ENCODE measurements around the gene PSMB5. TPM values are rescaled to one million over a fixed set of nuclear protein-coding genes. Genes with fewer than 3 reads are reported as not detected.

PSMB5 gene
- polyA plus RNA-seq, 2 donors = 35.1 to 136 TPM

DNA sequence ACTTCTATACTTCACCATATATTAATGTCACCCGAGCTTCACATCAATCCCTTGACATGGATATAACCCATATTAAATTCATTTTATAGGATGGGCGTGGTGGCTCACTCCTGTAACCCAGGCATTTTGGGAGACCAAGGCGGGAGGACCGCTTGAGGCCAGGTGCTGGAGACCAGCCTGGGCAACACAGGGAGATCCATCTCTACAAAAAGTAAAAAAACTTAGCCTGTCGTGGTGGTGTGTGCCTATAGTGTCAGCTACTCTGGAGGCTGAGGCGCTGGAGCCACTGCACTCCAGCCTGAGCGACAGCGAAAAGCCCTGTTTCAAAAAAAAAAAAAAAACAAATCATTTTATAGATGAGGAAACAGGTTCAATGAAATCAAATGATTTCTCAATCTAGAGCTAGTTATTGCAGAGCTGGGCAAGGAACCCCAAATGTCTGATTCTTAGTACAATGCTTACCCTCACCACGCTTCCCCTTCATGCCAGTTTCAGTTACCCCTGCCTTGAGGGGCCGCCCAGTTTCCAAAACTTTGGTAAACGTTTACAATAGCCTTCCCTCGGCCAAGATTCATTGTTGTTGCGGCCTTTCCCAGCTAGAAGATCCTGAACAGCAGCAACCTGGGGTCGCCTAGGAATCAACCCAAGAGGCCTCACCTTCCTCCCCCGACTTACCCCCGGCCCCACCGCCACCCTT is 751 bp downstream of the PSMB5 start:
- Histone ChIP-seq H3K27ac (ENCODE audit: low read depth in 2 of 2, low read length in 1 of 2) (peak overlapping the region; percentile 92 to 93), H3K4me3 (ENCODE audit: low read depth in 1 of 2, low read length in 2 of 2) (peak overlapping the region; percentile 91 to 92), H3K36me3 (ENCODE audit: control insufficient read depth in 2 of 2, insufficient read depth in 2 of 2, low read length in 1 of 2) (peaks cover 0 to 13% of the 10 kb centered on the region in 2 donors), H3K4me1 (ENCODE audit: control insufficient read depth in 2 of 2, insufficient read depth in 2 of 2, low read length in 1 of 2) (peaks cover 0 to 8% of the 10 kb centered on the region in 2 donors), H3K9me3 (ENCODE audit: control insufficient read depth in 2 of 2, insufficient read depth in 1 of 2, low read depth in 1 of 2, low read length in 1 of 2) (no peaks in the 10 kb centered on the region), H3K27me3 (ENCODE audit: control insufficient read depth in 1 of 2, insufficient read depth in 2 of 2, low read length in 2 of 2) (no peaks in the 10 kb centered on the region)
- WGBS, 2 donors = 38% methylated on average over 17 of the region's 17 CpGs

DNA sequence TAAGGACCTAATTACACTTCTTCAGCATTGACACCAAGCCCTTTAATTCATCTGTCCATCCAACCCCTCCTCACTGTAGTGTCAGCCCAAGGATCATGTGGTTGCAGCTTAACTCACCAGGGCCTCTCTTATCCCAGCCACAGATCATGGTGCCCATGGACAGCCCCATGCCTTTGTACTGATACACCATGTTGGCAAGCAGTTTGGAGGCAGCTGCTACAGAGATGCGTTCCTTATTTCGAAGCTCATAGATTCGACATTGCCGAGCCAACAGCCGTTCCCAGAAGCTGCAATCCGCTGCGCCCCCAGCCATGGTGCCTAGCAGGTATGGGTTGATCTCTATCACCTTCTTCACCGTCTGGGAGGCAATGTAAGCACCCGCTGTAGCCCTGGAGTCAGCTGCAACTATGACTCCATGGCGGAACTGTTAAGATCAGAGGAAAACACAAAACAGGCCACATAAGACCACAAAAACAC is 1.4 kb downstream of the PSMB5 start:
- Histone ChIP-seq H3K27me3 (ENCODE audit: control insufficient read depth in 1 of 2, insufficient read depth in 2 of 2, low read length in 2 of 2) (no peaks in the 10 kb centered on the region), H3K36me3 (ENCODE audit: control insufficient read depth in 2 of 2, insufficient read depth in 2 of 2, low read length in 1 of 2) (peaks cover 0 to 14% of the 10 kb centered on the region in 2 donors), H3K4me1 (ENCODE audit: control insufficient read depth in 2 of 2, insufficient read depth in 2 of 2, low read length in 1 of 2) (peaks cover 0 to 8% of the 10 kb centered on the region in 2 donors), H3K9me3 (ENCODE audit: control insufficient read depth in 2 of 2, insufficient read depth in 1 of 2, low read depth in 1 of 2, low read length in 1 of 2) (no peaks in the 10 kb centered on the region), H3K27ac (ENCODE audit: low read depth in 2 of 2, low read length in 1 of 2) (no peak overlapping the region), H3K4me3 (ENCODE audit: low read depth in 1 of 2, low read length in 2 of 2) (no peak overlapping the region)
- 92 to 95% methylated on average over 10 of the region's 10 CpGs for WGBS, 2 donors

DNA sequence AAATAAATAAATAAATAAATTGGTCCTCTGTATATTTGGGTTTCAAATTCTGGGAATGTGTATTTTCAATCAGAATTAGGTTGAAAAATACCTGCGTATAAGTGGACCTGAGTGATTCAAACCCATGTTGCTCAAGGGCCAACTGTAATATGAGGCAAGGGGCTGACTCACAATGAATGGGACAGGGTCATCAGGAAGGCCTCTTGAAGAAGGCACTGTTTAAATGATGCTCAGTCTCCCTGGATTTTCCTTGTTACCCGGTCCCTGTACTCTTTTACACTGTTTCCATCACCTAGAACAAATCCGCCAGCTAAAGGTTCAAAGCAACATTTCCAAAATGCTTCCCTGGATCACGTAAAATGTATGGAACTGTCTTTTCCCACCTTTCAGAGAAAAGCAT is 3.8 kb downstream of the PSMB5 start:
- 95 to 97% methylated on average over 4 of the region's 4 CpGs for WGBS, 2 donors
- Histone ChIP-seq H3K9me3 (ENCODE audit: control insufficient read depth in 2 of 2, insufficient read depth in 1 of 2, low read depth in 1 of 2, low read length in 1 of 2) (no peaks in the 10 kb centered on the region), H3K36me3 (ENCODE audit: control insufficient read depth in 2 of 2, insufficient read depth in 2 of 2, low read length in 1 of 2) (peaks cover 2 to 17% of the 10 kb centered on the region in 2 donors), H3K4me1 (ENCODE audit: control insufficient read depth in 2 of 2, insufficient read depth in 2 of 2, low read length in 1 of 2) (peaks cover 0 to 8% of the 10 kb centered on the region in 2 donors), H3K4me3 (ENCODE audit: low read depth in 1 of 2, low read length in 2 of 2) (no peak overlapping the region), H3K27me3 (ENCODE audit: control insufficient read depth in 1 of 2, insufficient read depth in 2 of 2, low read length in 2 of 2) (no peaks in the 10 kb centered on the region), H3K27ac (ENCODE audit: low read depth in 2 of 2, low read length in 1 of 2) (no peak overlapping the region)

- Histone ChIP-seq H3K4me3 (ENCODE audit: low read depth in 1 of 2, low read length in 2 of 2) (no peak overlapping the region), H3K36me3 (ENCODE audit: control insufficient read depth in 2 of 2, insufficient read depth in 2 of 2, low read length in 1 of 2) (peaks cover 11 to 22% of the 10 kb centered on the region in 2 donors), H3K4me1 (ENCODE audit: control insufficient read depth in 2 of 2, insufficient read depth in 2 of 2, low read length in 1 of 2) (peaks cover 0 to 7% of the 10 kb centered on the region in 2 donors), H3K27me3 (ENCODE audit: control insufficient read depth in 1 of 2, insufficient read depth in 2 of 2, low read length in 2 of 2) (no peaks in the 10 kb centered on the region), H3K9me3 (ENCODE audit: control insufficient read depth in 2 of 2, insufficient read depth in 1 of 2, low read depth in 1 of 2, low read length in 1 of 2) (no peaks in the 10 kb centered on the region), H3K27ac (ENCODE audit: low read depth in 2 of 2, low read length in 1 of 2) (no peak overlapping the region)
- 68 to 73% methylated on average over 2 of the region's 2 CpGs for WGBS, 2 donors
Measured at GRCh38 chr14:23028799-23029198, 5.9 kb downstream of the PSMB5 start.

GRCh38 chr14:23025151-23025814 is 9.4 kb downstream of the PSMB5 start:
- Histone ChIP-seq H3K4me1 (ENCODE audit: control insufficient read depth in 2 of 2, insufficient read depth in 2 of 2, low read length in 1 of 2) (no peaks in the 10 kb centered on the region), H3K4me3 (ENCODE audit: low read depth in 1 of 2, low read length in 2 of 2) (no peak overlapping the region), H3K36me3 (ENCODE audit: control insufficient read depth in 2 of 2, insufficient read depth in 2 of 2, low read length in 1 of 2) (peaks cover 9 to 11% of the 10 kb centered on the region in 2 donors), H3K9me3 (ENCODE audit: control insufficient read depth in 2 of 2, insufficient read depth in 1 of 2, low read depth in 1 of 2, low read length in 1 of 2) (no peaks in the 10 kb centered on the region), H3K27ac (ENCODE audit: low read depth in 2 of 2, low read length in 1 of 2) (no peak overlapping the region), H3K27me3 (ENCODE audit: control insufficient read depth in 1 of 2, insufficient read depth in 2 of 2, low read length in 2 of 2) (no peaks in the 10 kb centered on the region)
- 69 to 74% methylated on average over 4 of the region's 4 CpGs for WGBS, 2 donors

DNA sequence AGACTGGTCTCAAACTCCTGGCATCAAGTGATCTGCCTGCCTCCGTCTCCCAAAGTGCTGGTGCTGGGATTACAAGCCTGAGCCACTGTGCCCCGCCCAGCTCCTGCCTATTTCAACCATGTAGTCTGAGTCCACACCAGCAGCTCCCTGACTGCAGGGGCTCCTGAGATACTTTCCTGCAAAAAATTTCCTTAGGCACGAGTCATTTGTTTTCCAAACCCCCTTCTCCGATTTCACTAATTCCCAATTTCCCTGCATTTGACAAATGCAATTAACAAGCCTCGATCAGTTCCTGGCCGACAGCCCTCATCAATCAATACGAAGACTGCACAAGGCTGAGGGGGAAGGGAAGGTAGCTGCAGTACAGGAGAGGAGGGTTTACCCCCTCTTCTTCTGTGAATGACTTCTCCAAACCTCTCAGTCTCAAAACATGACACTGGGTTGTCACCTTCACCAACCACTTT is 10.1 kb downstream of the PSMB5 start:
- Histone ChIP-seq H3K9me3 (ENCODE audit: control insufficient read depth in 2 of 2, insufficient read depth in 1 of 2, low read depth in 1 of 2, low read length in 1 of 2) (no peaks in the 10 kb centered on the region), H3K36me3 (ENCODE audit: control insufficient read depth in 2 of 2, insufficient read depth in 2 of 2, low read length in 1 of 2) (peaks cover 9 to 11% of the 10 kb centered on the region in 2 donors), H3K4me3 (ENCODE audit: low read depth in 1 of 2, low read length in 2 of 2) (no peak overlapping the region), H3K27ac (ENCODE audit: low read depth in 2 of 2, low read length in 1 of 2) (no peak overlapping the region), H3K27me3 (ENCODE audit: control insufficient read depth in 1 of 2, insufficient read depth in 2 of 2, low read length in 2 of 2) (no peaks in the 10 kb centered on the region), H3K4me1 (ENCODE audit: control insufficient read depth in 2 of 2, insufficient read depth in 2 of 2, low read length in 1 of 2) (no peaks in the 10 kb centered on the region)
- 67 to 81% methylated on average over 7 of the region's 7 CpGs for WGBS, 2 donors

GRCh38 chr14:23023795-23024152 is 10.9 kb downstream of the PSMB5 start:
- 88 to 91% methylated on average over 2 of the region's 2 CpGs for WGBS, 2 donors
- Histone ChIP-seq H3K27me3 (ENCODE audit: control insufficient read depth in 1 of 2, insufficient read depth in 2 of 2, low read length in 2 of 2) (no peaks in the 10 kb centered on the region), H3K27ac (ENCODE audit: low read depth in 2 of 2, low read length in 1 of 2) (no peak overlapping the region), H3K36me3 (ENCODE audit: control insufficient read depth in 2 of 2, insufficient read depth in 2 of 2, low read length in 1 of 2) (peaks cover 9 to 11% of the 10 kb centered on the region in 2 donors), H3K9me3 (ENCODE audit: control insufficient read depth in 2 of 2, insufficient read depth in 1 of 2, low read depth in 1 of 2, low read length in 1 of 2) (no peaks in the 10 kb centered on the region), H3K4me1 (ENCODE audit: control insufficient read depth in 2 of 2, insufficient read depth in 2 of 2, low read length in 1 of 2) (no peaks in the 10 kb centered on the region), H3K4me3 (ENCODE audit: low read depth in 1 of 2, low read length in 2 of 2) (no peak overlapping the region)

DNA sequence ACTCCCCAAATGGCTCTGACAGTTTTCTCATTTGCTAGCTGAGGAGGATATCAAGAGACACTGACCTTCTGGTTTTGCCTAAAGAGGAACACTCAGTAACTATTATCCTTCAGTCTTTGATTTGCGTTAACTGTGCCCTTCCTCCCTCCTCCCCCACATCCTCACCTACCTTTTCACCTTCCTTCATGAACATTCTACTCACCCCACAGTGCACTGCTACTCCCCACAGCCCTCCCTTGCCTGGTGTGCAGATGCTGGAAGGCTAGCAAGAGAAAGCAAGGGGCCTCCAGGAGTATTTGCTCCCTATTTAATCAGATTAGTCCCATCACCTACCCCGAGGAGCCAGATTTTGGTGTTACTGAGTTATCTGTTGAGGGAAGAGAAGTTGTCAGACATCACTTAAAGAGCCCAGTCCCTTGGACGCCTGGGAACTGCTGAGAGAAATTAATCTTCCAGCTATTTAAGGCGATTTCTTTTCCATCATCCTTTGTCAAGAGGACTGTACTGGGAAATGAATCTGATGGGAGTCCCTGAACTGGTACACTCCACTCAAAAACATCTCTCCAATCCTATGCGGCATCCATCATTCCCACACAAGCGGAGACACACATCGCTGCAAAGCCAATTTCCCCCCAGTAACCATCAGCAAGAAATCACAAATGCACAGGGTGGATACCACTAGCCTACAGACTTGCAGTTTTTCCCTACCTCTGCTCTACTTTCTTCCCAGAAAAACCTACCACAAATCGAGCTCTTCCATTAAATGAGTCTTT is 11.5 kb downstream of the PSMB5 start:
- H3K4me1 ChIP-seq (ENCODE audit: control insufficient read depth in 2 of 2, insufficient read depth in 2 of 2, low read length in 1 of 2) = no peaks in the 10 kb centered on the region
- H3K36me3 ChIP-seq (ENCODE audit: control insufficient read depth in 2 of 2, insufficient read depth in 2 of 2, low read length in 1 of 2) = peaks cover 7 to 11% of the 10 kb centered on the region in 2 donors

DNA sequence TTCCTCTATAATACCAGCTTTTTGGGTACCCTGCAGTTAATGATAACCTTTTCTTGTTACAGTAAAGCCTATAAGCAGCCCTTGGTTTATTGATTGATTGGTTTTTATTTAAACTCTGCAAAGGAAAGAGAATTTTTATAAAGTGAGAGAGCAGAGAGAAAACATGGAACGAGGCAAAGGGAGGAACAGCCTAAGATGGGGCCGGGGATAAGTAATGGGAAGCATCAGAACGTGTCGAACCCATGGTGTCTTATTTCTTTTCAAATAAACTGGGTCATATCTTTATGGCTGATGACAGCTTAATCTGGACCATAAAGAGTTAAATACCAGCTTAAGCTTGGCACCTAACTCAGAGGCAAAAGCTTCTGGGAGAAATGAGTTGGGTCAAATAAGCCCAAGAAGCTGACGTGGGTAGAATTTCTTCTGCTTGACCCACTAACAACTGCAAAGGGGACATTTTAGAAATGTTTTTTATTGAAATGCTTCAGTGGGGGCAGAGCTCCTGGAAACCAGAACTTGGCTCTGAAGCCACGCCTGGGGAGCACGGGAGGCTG is 12.7 kb downstream of the PSMB5 start:
- H3K4me3 ChIP-seq (ENCODE audit: low read depth in 1 of 2, low read length in 2 of 2) = no peak overlapping the region

More for the DNA sequence above, 11.5 kb downstream of the PSMB5 start:
- Histone ChIP-seq H3K27ac (ENCODE audit: low read depth in 2 of 2, low read length in 1 of 2) (no peak overlapping the region), H3K4me3 (ENCODE audit: low read depth in 1 of 2, low read length in 2 of 2) (no peak overlapping the region), H3K27me3 (ENCODE audit: control insufficient read depth in 1 of 2, insufficient read depth in 2 of 2, low read length in 2 of 2) (no peaks in the 10 kb centered on the region), H3K9me3 (ENCODE audit: control insufficient read depth in 2 of 2, insufficient read depth in 1 of 2, low read depth in 1 of 2, low read length in 1 of 2) (no peaks in the 10 kb centered on the region)
- 80 to 83% methylated on average over 8 of the region's 8 CpGs for WGBS, 2 donors

More for the DNA sequence above, 12.7 kb downstream of the PSMB5 start:
- Histone ChIP-seq H3K27ac (ENCODE audit: low read depth in 2 of 2, low read length in 1 of 2) (no peak overlapping the region), H3K27me3 (ENCODE audit: control insufficient read depth in 1 of 2, insufficient read depth in 2 of 2, low read length in 2 of 2) (no peaks in the 10 kb centered on the region), H3K4me1 (ENCODE audit: control insufficient read depth in 2 of 2, insufficient read depth in 2 of 2, low read length in 1 of 2) (no peaks in the 10 kb centered on the region), H3K36me3 (ENCODE audit: control insufficient read depth in 2 of 2, insufficient read depth in 2 of 2, low read length in 1 of 2) (peaks cover 7 to 11% of the 10 kb centered on the region in 2 donors), H3K9me3 (ENCODE audit: control insufficient read depth in 2 of 2, insufficient read depth in 1 of 2, low read depth in 1 of 2, low read length in 1 of 2) (no peaks in the 10 kb centered on the region)
- WGBS, 2 donors = 50 to 58% methylated on average over 7 of the region's 7 CpGs
